ENCODE results near the gene NSUN4. TPM values are rescaled to one million over a fixed set of nuclear protein-coding genes. Genes with fewer than 3 reads are reported as not detected.
"Not testable (repeated sequence)": the region's sequence is repeated elsewhere in the genome, so short reads cannot be mapped to it uniquely, and the experiment has no call there.

Gene NSUN4
- total RNA-seq, 2 experiments from 2014 or later, result 28.5 to 29.3 TPM

DNA sequence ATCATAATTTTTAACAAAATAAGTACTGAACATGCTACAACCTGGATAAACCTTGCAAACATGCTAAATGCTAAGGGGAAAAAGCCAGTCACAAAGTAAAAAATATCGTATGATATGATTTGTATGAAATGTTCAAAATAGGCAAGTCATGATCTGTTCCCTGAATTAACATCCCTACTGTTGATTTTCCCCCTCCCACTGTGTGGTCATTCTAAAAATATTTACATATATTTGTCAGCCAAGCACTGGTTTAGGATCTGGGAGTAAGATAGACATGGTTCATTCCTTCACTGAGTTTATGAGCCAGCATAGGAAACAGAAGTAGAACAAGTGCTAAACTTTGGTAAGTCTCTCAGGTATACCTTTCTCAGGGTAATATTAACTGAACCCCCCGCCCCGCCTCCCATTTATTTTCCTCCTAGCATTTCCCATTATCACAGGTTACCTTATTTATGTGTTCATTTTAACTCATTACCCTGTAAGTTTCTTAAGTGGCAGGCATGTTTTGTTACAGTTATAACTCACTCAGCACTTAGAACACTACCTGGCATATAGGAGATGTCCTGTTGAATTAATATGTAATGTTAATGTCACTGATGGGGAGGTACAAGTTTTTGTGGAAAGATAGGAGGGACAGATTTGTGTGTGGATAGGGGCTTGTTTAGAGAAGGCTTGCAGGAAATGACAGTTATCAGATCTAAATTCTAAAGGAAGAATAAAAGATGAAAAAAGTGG is 24.8 kb upstream of the NSUN4 start:
- DNase-seq (no peak), ATAC-seq (no peak)
- no peaks in the 10 kb centered on the region for H3K27me3 Mint-ChIP-seq
- ChIA-PET POLR2A (interaction anchor here (1.0 kb wide), 1 partner anchor 83 kb away, joined by 3 read pairs; no protein-coding TSS in a partner anchor), CTCF (interaction anchor here (1.8 kb wide), 1 partner anchor 8 kb away, joined by 6 read pairs; no protein-coding TSS in a partner anchor)
- H3K4me1 Mint-ChIP-seq (ENCODE audit: low read depth), result peaks cover 2% of the 10 kb centered on the region
- intact Hi-C loops (cut with micrococcal nuclease), result no loop called here
- TF ChIP-seq, protein P1, sequence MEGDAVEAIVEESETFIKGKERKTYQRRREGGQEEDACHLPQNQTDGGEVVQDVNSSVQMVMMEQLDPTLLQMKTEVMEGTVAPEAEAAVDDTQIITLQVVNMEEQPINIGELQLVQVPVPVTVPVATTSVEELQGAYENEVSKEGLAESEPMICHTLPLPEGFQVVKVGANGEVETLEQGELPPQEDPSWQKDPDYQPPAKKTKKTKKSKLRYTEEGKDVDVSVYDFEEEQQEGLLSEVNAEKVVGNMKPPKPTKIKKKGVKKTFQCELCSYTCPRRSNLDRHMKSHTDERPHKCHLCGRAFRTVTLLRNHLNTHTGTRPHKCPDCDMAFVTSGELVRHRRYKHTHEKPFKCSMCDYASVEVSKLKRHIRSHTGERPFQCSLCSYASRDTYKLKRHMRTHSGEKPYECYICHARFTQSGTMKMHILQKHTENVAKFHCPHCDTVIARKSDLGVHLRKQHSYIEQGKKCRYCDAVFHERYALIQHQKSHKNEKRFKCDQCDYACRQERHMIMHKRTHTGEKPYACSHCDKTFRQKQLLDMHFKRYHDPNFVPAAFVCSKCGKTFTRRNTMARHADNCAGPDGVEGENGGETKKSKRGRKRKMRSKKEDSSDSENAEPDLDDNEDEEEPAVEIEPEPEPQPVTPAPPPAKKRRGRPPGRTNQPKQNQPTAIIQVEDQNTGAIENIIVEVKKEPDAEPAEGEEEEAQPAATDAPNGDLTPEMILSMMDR (IDR thresholded peaks at IDR 0.05), result no peak
- no peak overlapping the region for H3K27ac Mint-ChIP-seq
- H3K9me3 Mint-ChIP-seq, result no peaks in the 10 kb centered on the region
- H3K4me3 Mint-ChIP-seq, result no peak overlapping the region
- peaks cover 26% of the 10 kb centered on the region for H3K36me3 Mint-ChIP-seq (ENCODE audit: low read depth)

DNA sequence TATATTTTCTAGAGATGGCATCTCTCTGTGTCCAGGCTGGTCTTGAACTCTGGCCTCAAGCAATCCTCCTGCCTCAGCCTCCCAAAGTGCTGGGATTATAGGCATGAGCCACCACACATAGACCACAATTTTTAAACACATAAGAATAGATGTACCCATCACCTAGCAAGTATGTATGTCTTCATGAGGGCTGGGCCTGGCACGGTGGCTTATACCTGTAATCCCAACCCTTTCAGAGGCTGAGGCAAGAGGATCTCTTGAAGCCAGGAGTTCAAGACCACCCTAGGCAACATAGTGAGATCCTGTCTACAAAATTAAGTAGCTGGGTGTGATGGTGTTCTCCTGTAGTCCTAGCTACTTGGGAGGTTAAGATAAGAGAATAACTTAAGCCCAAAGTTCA is 23.3 kb upstream of the NSUN4 start:
- ATAC-seq (no peak), DNase-seq (no peak)
- Mint-ChIP-seq H3K9me3 (no peaks in the 10 kb centered on the region), H3K4me3 (no peak overlapping the region), H3K27me3 (no peaks in the 10 kb centered on the region), H3K4me1 (ENCODE audit: low read depth) (peaks cover 2% of the 10 kb centered on the region), H3K36me3 (ENCODE audit: low read depth) (peaks cover 21% of the 10 kb centered on the region), H3K27ac (no peak overlapping the region)
- ChIA-PET CTCF (interaction anchor here (0.9 to 1.8 kb wide), 4 partner anchors 10 to 94 kb away, joined by 3 to 7 read pairs (median 5); partner anchors contain the start of gene NSUN4), POLR2A (interaction anchor here (2.1 to 2.2 kb wide), 3 partner anchors 9 to 23 kb away, joined by 5 to 8 read pairs (median 8); partner anchors contain the start of genes LRRC41, NSUN4 and UQCRH)
- TF ChIP-seq, protein P1 (IDR thresholded peaks at IDR 0.05), result no peak
- intact Hi-C loops (cut with micrococcal nuclease), result no loop called here

DNA sequence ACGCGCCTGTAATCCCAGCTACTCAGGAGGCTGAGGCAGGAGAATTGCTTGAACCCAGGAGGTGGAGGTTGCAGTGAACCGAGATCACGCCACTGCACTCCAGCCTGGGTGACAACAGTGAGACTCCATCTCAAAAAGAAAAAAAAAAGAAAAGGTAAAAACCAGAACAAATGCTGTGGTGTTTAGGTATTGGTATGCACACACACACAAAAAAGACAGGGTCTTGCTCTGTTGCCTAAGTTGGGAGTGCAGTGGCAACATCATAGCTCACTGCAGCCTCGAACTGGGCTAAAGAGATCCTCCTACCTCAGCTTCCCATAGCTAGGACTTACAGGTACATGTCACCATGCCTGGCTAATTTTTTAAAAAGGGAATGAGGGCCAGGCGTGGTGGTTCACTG is 21.3 kb upstream of the NSUN4 start:
- H3K9me3 Mint-ChIP-seq; H3K27ac Mint-ChIP-seq; ATAC-seq; intact Hi-C loops (cut with micrococcal nuclease); H3K4me1 Mint-ChIP-seq (ENCODE audit: low read depth); H3K4me3 Mint-ChIP-seq; DNase-seq; H3K27me3 Mint-ChIP-seq: not testable (repeated sequence)
- H3K36me3 Mint-ChIP-seq (ENCODE audit: low read depth), result peaks cover 13% of the 10 kb centered on the region
- CTCF ChIA-PET, result interaction anchor here (0.6 kb wide), 1 partner anchor 21 kb away, joined by 3 read pairs; the partner anchor contains the start of gene NSUN4
- POLR2A ChIA-PET, result interaction anchor here (2.2 kb wide), 1 partner anchor 21 kb away, joined by 8 read pairs; the partner anchor contains the start of gene NSUN4

DNA sequence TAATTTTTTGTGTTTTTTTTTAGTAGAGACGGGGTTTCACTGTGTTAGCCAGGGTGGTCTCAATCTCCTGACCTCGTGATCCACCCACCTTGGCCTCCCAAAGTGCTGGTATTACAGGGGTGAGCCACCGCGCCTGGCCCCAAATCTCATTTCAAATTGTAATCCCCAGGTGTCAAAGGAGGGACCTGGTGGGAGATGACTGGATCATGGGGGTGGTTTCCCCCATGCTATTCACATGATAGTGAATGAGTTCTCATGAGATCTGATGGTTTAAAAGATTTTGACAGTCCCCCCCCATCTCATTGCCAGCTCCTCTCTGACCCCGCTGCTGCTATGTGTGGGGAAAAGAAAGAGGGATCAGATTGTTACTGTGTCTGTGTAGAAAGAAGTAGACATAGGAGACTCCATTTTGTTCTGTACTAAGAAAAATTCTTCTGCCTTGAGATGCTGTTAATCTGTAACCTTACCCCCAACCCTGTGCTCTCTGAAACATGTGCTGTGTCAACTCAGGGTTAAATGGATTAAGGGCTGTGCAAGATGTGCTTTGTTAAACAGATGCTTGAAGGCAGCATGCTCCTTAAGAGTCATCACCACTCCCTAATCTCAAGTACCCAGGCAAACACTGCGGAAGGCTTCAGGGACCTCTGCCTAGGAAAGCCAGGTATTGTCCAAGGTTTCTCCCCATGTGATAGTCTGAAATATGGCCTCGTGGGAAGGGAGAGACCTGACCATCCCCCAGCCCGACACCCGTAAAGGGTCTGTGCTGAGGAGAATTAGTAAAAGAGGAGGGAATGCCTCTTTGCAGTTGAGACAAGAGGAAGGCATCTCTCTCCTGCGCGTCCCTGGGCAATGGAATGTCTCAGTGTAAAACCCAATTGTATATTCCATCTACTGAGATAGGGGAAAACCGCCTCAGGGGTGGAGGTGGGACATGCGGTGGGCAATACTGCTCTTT is 20.4 kb upstream of the NSUN4 start:
- intact Hi-C loops (cut with micrococcal nuclease); H3K4me1 Mint-ChIP-seq (ENCODE audit: low read depth); H3K9me3 Mint-ChIP-seq; POLR2A ChIA-PET; H3K27ac Mint-ChIP-seq; H3K4me3 Mint-ChIP-seq; H3K27me3 Mint-ChIP-seq; DNase-seq; H3K36me3 Mint-ChIP-seq (ENCODE audit: low read depth); ATAC-seq; CTCF ChIA-PET: not testable (repeated sequence)

DNA sequence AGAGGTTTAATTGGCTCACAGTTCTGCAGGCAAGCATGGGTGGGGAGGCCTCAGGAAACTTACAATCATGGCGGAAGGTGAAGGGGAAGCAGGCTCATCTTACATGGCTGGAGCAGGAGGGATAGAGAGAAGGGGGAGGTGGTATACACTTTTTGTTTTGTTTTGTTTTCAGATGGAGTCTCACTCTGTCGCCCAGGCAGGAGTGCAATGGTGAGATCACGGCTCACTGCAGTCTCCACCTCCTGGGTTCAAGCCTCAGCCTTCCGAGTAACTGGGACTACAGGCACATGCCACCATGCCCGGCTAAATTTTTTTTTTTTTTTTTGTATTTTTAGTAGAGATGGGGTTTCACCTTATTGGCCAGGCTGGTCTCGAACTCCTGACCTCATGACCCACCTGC is 18.4 kb upstream of the NSUN4 start:
- DNase-seq; H3K4me3 Mint-ChIP-seq; H3K27ac Mint-ChIP-seq; H3K9me3 Mint-ChIP-seq; intact Hi-C loops (cut with micrococcal nuclease); CTCF ChIA-PET; ATAC-seq; H3K27me3 Mint-ChIP-seq; H3K4me1 Mint-ChIP-seq (ENCODE audit: low read depth); H3K36me3 Mint-ChIP-seq (ENCODE audit: low read depth); POLR2A ChIA-PET: not testable (repeated sequence)

DNA sequence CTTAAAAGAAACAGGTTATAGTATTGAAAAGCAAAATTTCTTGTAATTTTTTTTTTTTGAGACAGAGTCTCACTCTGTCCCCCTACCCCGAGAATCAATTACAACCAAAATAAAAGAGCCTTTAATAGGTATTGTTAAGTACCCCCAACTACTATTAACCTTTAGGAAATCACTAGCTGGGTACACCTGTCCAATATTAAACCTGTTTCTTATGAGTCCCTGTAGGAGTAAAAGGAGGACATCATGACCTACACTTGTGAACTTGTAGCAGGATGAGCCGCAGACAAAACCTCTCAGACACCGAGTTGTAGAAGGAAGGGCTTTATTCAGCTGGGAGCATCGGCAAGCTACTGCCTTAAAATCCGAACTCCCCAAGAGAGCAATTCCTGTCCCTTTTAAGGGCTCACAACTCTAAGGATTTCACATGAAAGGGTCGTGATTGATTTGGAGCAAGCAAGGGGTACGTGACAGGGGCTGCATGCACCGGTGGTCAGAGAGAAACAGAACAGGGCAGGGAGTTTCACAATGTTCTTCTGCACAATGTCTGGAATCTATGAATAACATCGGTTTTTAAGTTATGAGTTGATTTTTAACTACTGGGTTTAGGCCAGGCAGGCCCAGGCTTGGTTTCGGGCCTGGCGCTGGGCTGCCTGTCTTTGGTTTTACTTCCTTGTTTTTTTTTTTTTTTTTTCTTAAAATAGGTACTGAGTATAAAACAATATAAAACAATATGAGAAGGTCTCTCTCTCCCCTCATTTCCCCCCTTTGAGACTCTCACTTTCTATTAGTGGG is 15.1 kb upstream of the NSUN4 start:
- ATAC-seq; H3K4me3 Mint-ChIP-seq; POLR2A ChIA-PET; H3K27me3 Mint-ChIP-seq; DNase-seq; H3K4me1 Mint-ChIP-seq (ENCODE audit: low read depth); H3K36me3 Mint-ChIP-seq (ENCODE audit: low read depth); H3K27ac Mint-ChIP-seq; intact Hi-C loops (cut with micrococcal nuclease); CTCF ChIA-PET; H3K9me3 Mint-ChIP-seq: not testable (repeated sequence)

DNA sequence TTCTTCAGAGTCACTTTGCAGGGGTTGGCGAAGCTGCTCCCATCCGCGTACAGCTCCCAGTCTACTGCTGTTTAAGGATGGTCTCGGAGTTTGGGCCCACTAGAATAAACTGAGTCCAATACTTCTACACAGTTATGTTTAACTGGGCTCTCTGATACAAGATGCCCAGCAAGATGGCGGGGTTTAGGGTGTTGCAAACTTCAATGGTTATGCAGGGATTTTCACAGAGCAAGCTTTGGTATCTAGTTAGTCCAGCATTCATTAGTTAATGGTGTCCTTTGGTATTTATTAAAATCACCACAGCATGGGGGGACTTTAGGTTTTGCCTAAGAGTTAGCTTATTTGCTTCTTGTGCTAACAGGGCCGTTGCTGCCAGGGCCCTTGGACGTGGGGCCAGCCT is 12.4 kb upstream of the NSUN4 start:
- H3K4me3 Mint-ChIP-seq; H3K4me1 Mint-ChIP-seq (ENCODE audit: low read depth); H3K9me3 Mint-ChIP-seq; H3K27ac Mint-ChIP-seq; intact Hi-C loops (cut with micrococcal nuclease); DNase-seq; H3K36me3 Mint-ChIP-seq (ENCODE audit: low read depth); H3K27me3 Mint-ChIP-seq; ATAC-seq: not testable (repeated sequence)
- POLR2A ChIA-PET, result interaction anchor here (0.6 to 1.5 kb wide), 4 partner anchors 9 to 622 kb away, joined by 3 to 4 read pairs (median 4); partner anchors contain the start of gene NSUN4
- CTCF ChIA-PET, result interaction anchor here (0.9 to 2.4 kb wide), 4 partner anchors 12 to 79 kb away, joined by 3 to 7 read pairs (median 5); partner anchors contain the start of genes LRRC41, NSUN4 and UQCRH

DNA sequence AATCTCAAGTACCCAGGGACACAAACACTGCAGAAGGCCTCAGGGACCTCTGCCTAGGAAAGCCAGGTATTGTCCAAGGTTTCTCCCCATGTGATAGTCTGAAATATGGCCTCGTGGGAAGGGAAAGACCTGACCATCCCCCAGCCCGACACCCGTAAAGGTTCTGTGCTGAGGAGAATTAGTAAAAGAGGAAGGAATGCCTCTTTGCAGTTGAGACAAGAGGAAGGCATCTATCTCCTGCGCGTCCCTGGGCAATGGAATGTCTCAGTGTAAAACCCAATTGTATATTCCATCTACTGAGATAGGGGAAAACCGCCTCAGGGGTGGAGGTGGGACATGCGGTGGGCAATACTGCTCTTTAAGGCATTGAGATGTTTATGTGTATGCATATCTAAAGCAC is 10.8 kb upstream of the NSUN4 start:
- H3K9me3 Mint-ChIP-seq; H3K36me3 Mint-ChIP-seq (ENCODE audit: low read depth); DNase-seq; H3K4me1 Mint-ChIP-seq (ENCODE audit: low read depth); H3K27me3 Mint-ChIP-seq; intact Hi-C loops (cut with micrococcal nuclease); H3K4me3 Mint-ChIP-seq; H3K27ac Mint-ChIP-seq; ATAC-seq: not testable (repeated sequence)
- POLR2A ChIA-PET, result interaction anchor here (1.5 kb wide), 1 partner anchor 10 kb away, joined by 3 read pairs; no protein-coding TSS in a partner anchor
- CTCF ChIA-PET, result interaction anchor here (2.4 kb wide), 1 partner anchor 11 kb away, joined by 6 read pairs; the partner anchor contains the start of gene NSUN4

DNA sequence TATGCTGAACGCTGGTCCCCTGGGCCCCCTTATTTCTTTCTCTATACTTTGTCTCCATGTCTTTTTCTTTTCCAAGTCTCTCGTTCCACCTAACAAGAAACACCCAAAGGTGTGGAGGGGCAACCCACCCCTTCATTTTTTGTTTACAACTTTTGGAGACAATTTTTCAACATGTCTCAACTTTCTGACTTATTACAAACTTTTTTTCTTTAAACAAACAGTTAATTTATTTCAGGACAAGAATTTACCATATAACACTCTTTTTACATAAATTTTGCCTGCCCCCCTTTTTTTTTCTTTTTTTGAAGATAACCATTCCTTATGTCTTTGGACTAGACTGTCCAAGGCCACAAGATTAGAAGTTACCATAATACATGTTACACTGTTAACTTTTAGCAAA is 10.2 kb upstream of the NSUN4 start:
- H3K4me3 Mint-ChIP-seq; H3K4me1 Mint-ChIP-seq (ENCODE audit: low read depth); POLR2A ChIA-PET; CTCF ChIA-PET; H3K27me3 Mint-ChIP-seq; DNase-seq; ATAC-seq; H3K27ac Mint-ChIP-seq; H3K36me3 Mint-ChIP-seq (ENCODE audit: low read depth); H3K9me3 Mint-ChIP-seq; intact Hi-C loops (cut with micrococcal nuclease): not testable (repeated sequence)

Measured in activated CD8-positive, alpha-beta T cell treated with anti-CD3 and anti-CD28 coated beads for 36 hours (primary cell).